Fibroblast of mammary gland (primary cell): ENCODE measurements around the gene GPR142.

Source experiments
- DNase-seq: peaks from one replicate; pipeline ENCODE4 v3.0.0-alpha.2; 2010; ENCODE audit warnings: low read depth
- H3K4me3 ChIP-seq: 2 replicates; pipeline ENCODE4 v1.5.1; 2011; ENCODE audit warnings: low read depth, mild to moderate bottlenecking, low read length, moderate library complexity; ENCODE audit not compliant: control insufficient read depth
- CTCF ChIP-seq: conservative IDR thresholded peaks from 2 replicates; pipeline ENCODE4 v1.5.1; 2011; ENCODE audit warnings: low read depth, low read length, inconsistent platforms; ENCODE audit not compliant: control insufficient read depth, insufficient read depth

The GPR142 gene

GRCh38 chr17:74343526-74344284, 23.6 kb upstream of the GPR142 start:
- DNase-seq = no peak
- no peak for TF ChIP-seq CTCF
- no peak overlapping the region for H3K4me3 ChIP-seq

GRCh38 chr17:74344658-74345057, 22.6 kb upstream of the GPR142 start:
- no peak overlapping the region for H3K4me3 ChIP-seq
- no peak for TF ChIP-seq CTCF

GRCh38 chr17:74345433-74346241, 21.7 kb upstream of the GPR142 start:
- no peak overlapping the region for H3K4me3 ChIP-seq
- TF ChIP-seq CTCF = no peak
- DNase-seq = no peak

More at GRCh38 chr17:74344658-74345057, 22.6 kb upstream of the GPR142 start:
- no peak for DNase-seq

- no peak for DNase-seq
- no peak for TF ChIP-seq CTCF
- H3K4me3 ChIP-seq = no peak overlapping the region
Measured at GRCh38 chr17:74347646-74348045, 19.7 kb upstream of the GPR142 start.

GRCh38 chr17:74349120-74349519, 18.2 kb upstream of the GPR142 start:
- no peak for DNase-seq
- TF ChIP-seq CTCF = no peak
- H3K4me3 ChIP-seq = no peak overlapping the region

- TF ChIP-seq CTCF = no peak
- no peak for DNase-seq
- no peak overlapping the region for H3K4me3 ChIP-seq
Measured at GRCh38 chr17:74350486-74350885, 16.8 kb upstream of the GPR142 start.
